Endothelial cell of umbilical vein (primary cell): ENCODE results near the gene CELF1.

Experiments used
- MYC ChIP-seq: IDR thresholded peaks from one replicate; pipeline ENCODE4 v1.6.1; 2011; ENCODE audit warnings: mild to moderate bottlenecking, low read depth, low read length
- TF ChIP-seq, protein P1 (sequence below), 2 donors: IDR thresholded peaks; 1 replicate in 1 of 2; 2 replicates in 1 of 2; pipeline ENCODE4 v1.5.1; 2011; ENCODE audit warnings: low read length in 2 of 2, mild to moderate bottlenecking in 2 of 2, moderate library complexity in 2 of 2, control low read depth in 1 of 2, inconsistent platforms in 1 of 2, low read depth in 1 of 2; ENCODE audit not compliant: insufficient read depth in 1 of 2; ENCODE audit errors: extremely low read depth in 1 of 2
- TF ChIP-seq, protein P2 (sequence below): IDR thresholded peaks from 2 replicates; pipeline ENCODE4 v1.6.1; 2011; ENCODE audit not compliant: insufficient read depth, insufficient read length

DNA sequence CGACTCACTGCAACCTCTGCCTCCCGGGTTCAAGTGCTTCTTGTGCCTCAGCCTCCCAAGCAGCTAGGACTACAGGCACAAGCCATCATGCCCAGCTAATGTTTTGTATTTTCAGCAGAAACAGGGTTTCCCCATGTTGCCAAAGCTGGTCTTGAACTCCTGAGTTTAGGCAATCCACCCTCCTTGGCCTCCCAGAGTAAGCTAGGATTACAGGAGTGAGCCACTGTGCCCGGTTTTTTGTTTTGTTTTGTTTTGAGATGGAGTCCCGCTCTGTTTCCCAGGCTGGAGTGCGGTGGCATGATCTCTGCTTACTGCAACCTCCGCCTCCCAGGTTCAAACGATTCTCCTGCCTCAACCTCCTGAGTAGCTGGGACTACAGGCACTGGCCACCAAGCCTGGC, 41.0 kb downstream of the CELF1 start:
- TF ChIP-seq, protein P1, sequence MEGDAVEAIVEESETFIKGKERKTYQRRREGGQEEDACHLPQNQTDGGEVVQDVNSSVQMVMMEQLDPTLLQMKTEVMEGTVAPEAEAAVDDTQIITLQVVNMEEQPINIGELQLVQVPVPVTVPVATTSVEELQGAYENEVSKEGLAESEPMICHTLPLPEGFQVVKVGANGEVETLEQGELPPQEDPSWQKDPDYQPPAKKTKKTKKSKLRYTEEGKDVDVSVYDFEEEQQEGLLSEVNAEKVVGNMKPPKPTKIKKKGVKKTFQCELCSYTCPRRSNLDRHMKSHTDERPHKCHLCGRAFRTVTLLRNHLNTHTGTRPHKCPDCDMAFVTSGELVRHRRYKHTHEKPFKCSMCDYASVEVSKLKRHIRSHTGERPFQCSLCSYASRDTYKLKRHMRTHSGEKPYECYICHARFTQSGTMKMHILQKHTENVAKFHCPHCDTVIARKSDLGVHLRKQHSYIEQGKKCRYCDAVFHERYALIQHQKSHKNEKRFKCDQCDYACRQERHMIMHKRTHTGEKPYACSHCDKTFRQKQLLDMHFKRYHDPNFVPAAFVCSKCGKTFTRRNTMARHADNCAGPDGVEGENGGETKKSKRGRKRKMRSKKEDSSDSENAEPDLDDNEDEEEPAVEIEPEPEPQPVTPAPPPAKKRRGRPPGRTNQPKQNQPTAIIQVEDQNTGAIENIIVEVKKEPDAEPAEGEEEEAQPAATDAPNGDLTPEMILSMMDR (IDR thresholded peaks at IDR 0.05; ENCODE audit: extremely low read depth in 1 of 2, insufficient read depth in 1 of 2, low read depth in 1 of 2, low read length in 2 of 2), result no peak
- TF ChIP-seq MYC, result no peak
- TF ChIP-seq, protein P2, sequence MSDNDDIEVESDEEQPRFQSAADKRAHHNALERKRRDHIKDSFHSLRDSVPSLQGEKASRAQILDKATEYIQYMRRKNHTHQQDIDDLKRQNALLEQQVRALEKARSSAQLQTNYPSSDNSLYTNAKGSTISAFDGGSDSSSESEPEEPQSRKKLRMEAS, result no peak
